Sigmoid colon (tissue), 4 donors: ENCODE results near the gene COBL.

ENCODE experiments used
- EP300 ChIP-seq, 4 donors: sonication (generic); formaldehyde crosslinking; IDR thresholded peaks; one replicate each; pipeline ENCODE4 v1.6.1; 2017; ENCODE audit warnings: antibody characterized with exemption in 4 of 4
- POLR2AphosphoS5 ChIP-seq, 4 donors: sonication (generic); formaldehyde crosslinking; IDR thresholded peaks; one replicate each; pipeline ENCODE4 v1.6.1; 2017; ENCODE audit warnings: antibody characterized with exemption in 4 of 4
- TF ChIP-seq, protein P1 (sequence below), 4 experiments: fragments of 450-650 bp in 3 of 4; fragments of 200-600 bp in 1 of 4; IDR thresholded peaks; one replicate each; pipeline ENCODE4 v1.5.1; 2016 to 2019; ENCODE audit warnings: antibody characterized with exemption in 4 of 4, mild to moderate bottlenecking in 3 of 4, moderate library complexity in 2 of 4

DNA sequence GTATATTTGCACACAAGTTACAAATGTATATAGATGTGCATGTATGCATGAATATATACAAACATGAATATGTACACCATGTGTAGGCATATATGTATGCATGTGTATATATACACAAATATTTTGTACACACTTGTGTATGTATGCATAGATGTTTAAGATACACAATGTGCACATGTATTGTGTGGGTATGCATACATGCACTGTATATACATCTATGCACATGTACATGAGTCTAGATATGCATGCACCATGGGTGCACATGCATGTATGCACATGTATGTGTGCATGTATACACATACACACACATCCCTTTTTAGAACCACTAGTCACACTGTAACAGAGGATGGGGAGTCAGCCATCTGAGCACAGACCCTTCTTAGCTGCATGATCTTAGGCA lies 249.4 kb downstream of the COBL start:
- TF ChIP-seq POLR2AphosphoS5 (IDR thresholded peaks at IDR 0.05) (no peak), EP300 (IDR thresholded peaks at IDR 0.05) (no peak)
- TF ChIP-seq, protein P1, sequence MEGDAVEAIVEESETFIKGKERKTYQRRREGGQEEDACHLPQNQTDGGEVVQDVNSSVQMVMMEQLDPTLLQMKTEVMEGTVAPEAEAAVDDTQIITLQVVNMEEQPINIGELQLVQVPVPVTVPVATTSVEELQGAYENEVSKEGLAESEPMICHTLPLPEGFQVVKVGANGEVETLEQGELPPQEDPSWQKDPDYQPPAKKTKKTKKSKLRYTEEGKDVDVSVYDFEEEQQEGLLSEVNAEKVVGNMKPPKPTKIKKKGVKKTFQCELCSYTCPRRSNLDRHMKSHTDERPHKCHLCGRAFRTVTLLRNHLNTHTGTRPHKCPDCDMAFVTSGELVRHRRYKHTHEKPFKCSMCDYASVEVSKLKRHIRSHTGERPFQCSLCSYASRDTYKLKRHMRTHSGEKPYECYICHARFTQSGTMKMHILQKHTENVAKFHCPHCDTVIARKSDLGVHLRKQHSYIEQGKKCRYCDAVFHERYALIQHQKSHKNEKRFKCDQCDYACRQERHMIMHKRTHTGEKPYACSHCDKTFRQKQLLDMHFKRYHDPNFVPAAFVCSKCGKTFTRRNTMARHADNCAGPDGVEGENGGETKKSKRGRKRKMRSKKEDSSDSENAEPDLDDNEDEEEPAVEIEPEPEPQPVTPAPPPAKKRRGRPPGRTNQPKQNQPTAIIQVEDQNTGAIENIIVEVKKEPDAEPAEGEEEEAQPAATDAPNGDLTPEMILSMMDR (IDR thresholded peaks at IDR 0.05), result no peak
